HG03432 (cell line): ENCODE data around the gene HNF4A.

Source experiments
- ATAC-seq: cut with Tn5 transposase; IDR thresholded peaks from one replicate; pipeline ENCODE4 v1.9.1; 2021; ENCODE audit warnings: mild to moderate bottlenecking, moderate library complexity; ENCODE audit not compliant: unreplicated experiment

HNF4A gene

DNA sequence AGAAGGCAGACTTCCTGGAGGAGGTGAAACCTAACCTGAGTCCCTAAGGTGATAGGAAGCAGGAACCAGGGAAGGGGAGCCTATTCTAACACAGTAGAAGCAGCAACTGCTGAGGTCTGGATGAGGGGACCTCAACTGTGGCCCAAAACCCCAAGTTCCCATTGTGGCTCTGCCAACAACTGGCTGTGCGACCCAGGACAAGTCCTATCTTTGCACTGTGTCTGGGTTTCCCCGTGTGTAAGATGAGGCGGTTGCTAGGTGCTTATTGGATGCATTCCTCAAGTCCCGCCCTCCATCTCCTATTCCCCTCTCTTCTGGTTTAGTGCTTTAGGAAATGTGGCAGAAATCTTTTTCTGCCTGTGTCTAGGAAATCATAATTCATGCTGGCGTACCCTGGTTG, 68.0 kb downstream of the HNF4A start:
- ATAC-seq = no peak

GRCh38 chr20:44424039-44424495, 68.6 kb downstream of the HNF4A start:
- ATAC-seq = no peak

DNA sequence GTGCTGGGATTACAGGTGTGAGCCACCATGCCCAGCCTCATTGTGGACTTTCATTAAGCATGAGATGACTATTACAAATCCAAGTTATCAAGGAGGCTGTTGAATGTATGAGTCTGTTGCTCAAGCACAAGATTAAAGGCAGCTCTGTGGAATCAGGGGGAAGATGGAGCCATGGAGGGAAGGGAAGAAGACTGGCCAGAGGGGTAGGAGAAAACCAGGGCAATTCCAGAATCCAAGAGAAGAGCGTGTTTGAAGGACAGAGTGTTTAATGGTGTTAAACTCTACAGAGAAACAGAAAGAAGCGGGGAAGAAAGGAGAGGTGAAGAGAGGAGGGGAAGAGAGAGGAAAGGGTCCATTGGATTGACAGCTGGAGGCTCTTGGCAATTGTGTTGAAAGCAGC, 70.4 kb downstream of the HNF4A start:
- no peak for ATAC-seq

- ATAC-seq = no peak
These were observed 71.6 kb downstream of the HNF4A start for GRCh38 chr20:44426879-44427790.

GRCh38 chr20:44427804-44428173, 72.3 kb downstream of the HNF4A start:
- ATAC-seq = no peak

DNA sequence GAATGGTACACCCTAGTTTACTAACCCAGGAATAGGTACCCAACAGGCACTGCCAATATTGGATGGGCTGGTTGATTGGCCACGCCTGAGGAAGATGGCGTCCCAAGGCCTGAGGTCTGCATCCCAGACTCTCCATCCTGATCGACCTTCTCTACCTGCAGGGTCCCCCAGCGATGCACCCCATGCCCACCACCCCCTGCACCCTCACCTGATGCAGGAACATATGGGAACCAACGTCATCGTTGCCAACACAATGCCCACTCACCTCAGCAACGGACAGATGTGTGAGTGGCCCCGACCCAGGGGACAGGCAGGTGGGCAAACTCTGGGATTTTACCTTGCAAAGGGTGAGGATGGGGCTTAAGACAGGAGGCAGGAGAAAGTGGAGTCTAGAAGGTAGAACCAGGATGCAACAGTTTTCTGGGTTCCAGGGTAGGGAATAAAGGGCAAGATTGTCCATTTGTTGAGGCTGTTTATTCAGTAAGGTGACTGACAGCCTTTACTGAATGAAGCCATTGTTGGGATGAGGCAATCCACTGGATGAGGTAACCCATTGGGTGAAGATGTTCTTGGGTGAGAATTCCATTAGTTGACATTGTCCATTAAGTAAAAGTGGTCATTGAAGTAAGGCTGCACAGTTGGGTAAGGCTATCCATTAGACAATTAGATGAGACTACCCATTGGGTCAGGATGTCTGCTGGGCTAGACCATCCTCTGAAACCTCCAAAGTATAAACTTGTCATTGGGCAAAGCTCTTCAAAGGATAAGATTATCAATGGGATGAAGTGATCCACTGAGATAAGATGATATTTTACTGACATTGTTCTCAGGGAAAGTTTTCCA, 72.9 kb downstream of the HNF4A start:
- no peak for ATAC-seq

DNA sequence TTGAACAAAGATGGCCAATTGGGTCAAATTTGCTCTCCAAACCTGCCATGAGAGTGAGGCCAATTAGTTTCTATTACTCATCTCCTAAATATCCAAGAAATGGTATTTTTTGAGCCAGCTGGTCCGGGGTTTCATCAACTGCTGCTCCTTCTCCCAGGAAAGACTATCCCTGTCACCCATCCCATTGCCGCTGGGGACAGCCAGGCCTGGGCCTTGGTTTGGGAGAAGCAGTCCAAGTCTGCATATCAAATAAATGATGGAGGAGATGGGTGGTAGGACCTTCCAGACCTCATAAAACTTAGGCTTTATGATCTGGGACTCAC, 73.5 kb downstream of the HNF4A start:
- ATAC-seq = no peak

- ATAC-seq = no peak
These were observed 74.1 kb downstream of the HNF4A start for GRCh38 chr20:44429419-44430269.

GRCh38 chr20:44430270-44431065, 75.0 kb downstream of the HNF4A start:
- ATAC-seq = no peak

- ATAC-seq = no peak
These were observed 75.6 kb downstream of the HNF4A start for GRCh38 chr20:44431118-44431501.

DNA sequence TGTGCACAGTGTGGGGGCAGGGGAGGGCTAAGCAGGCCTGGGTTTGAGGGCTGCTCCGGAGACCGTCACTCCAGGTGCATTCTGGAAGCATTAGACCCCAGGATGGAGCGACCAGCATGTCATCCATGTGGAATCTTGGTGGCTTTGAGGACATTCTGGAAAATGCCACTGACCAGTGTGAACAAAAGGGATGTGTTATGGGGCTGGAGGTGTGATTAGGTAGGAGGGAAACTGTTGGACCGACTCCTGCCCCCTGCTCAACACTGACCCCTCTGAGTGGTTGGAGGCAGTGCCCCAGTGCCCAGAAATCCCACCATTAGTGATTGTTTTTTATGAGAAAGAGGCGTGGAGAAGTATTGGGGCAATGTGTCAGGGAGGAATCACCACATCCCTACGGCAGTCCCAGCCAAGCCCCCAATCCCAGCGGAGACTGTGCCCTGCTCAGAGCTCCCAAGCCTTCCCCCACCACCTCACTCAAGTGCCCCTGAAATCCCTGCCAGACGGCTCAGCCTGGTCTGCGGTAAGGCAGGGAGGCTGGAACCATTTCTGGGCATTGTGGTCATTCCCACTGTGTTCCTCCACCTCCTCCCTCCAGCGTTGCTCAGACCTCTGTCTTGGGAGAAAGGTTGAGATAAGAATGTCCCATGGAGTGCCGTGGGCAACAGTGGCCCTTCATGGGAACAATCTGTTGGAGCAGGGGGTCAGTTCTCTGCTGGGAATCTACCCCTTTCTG, 76.2 kb downstream of the HNF4A start:
- no peak for ATAC-seq

DNA sequence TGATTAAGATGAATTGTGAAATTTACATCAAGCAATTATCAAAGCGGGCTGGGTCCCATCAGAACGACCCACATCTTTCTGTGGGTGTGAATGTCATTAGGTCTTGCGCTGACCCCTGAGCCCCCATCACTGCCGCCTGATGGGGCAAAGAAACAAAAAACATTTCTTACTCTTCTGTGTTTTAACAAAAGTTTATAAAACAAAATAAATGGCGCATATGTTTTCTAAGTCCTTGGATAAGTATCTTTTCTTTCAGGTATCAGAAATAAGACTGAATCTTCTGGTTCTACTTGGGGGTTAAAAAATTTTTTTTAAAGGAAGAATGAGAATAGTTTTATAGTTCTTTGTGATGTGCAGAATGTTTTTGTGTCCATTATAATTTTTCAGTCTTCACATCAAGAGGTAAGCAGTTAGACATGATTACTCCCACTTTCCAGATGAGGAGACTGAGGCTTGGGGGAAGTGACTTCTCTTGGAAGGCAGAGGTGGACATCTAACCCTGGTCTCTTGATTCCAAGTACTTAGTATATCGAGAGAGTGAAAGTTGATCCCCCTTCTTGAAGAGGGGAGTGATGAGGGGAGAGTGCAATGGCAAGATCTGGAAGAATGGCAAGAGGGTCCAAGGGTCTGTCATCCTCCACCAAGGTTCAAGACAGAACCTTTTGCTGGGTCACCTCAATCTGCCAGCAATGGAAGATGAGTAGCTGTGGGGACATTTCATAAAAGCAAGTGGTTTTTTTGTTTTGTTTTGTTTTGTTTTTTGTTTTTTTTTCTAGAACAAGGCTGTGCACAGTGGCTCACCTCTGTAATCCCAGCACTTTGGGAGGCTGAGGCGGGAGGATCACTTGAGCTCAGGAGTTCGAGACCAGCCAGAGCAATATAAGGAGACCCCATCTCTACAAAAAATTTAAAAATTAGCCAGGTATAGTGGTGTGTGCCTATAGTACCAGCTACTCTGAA, 77.4 kb downstream of the HNF4A start:
- ATAC-seq = no peak

GRCh38 chr20:44433751-44434538, 78.4 kb downstream of the HNF4A start:
- ATAC-seq = no peak

- ATAC-seq = no peak
These were observed 80.3 kb downstream of the HNF4A start for GRCh38 chr20:44435630-44436335.

GRCh38 chr20:44436393-44436792, 80.9 kb downstream of the HNF4A start:
- ATAC-seq = no peak

GRCh38 chr20:44437497-44437896, 82.0 kb downstream of the HNF4A start:
- ATAC-seq = no peak

GRCh38 chr20:44438782-44439181, 83.3 kb downstream of the HNF4A start:
- no peak for ATAC-seq
